ENCODE results near the gene KSR2. TPM values are rescaled to one million over a fixed set of nuclear protein-coding genes. Genes with fewer than 3 reads are reported as not detected.

KSR2 gene
- total RNA-seq (2021) (0.02 TPM in 1 of 2 replicates, not detected in the other), Bru-seq, nascent RNA (percentile 3 among the genes with signal in this experiment), BruChase-seq, experiment 1, labeled RNA remaining after a 2-hour chase (percentile 3 among the genes with signal in this experiment), BruChase-seq, experiment 2, labeled RNA remaining after a 6-hour chase (percentile 4 among the genes with signal in this experiment)
- long read RNA-seq, result 0 reads

- DNase-seq (ENCODE audit: low spot score), result peak; percentile 63
- CTCF ChIA-PET, result no interaction called here
- intact Hi-C loops (cut with micrococcal nuclease; ENCODE audit: unreplicated experiment), result no loop called here
Measured at GRCh38 chr12:117968826-117969659, at the start of gene KSR2. Gene KSR2 (minus strand): TSS chr12:117968990. CDS start chr12:117968255, 735 bp downstream.

GRCh38 chr12:118017926-118018325 is 49.1 kb upstream of the KSR2 start:
- H3K4me3 ChIP-seq (ENCODE audit: low read depth, low read length, poor library complexity, severe bottlenecking), result peak overlapping the region; percentile 93
- intact Hi-C loops (cut with micrococcal nuclease; ENCODE audit: unreplicated experiment), result no loop called here
- no peaks in the 10 kb centered on the region for H3K9me3 ChIP-seq (ENCODE audit: low read depth, low read length, poor library complexity, severe bottlenecking)
- BruUV-seq (replicated peaks), result no TSS peak
- TF ChIP-seq EZH2 (IDR thresholded peaks at IDR 0.05; ENCODE audit: borderline replicate concordance, low read depth, low read length, poor library complexity, severe bottlenecking), result no peak
- TF ChIP-seq CTCF (conservative IDR thresholded peaks at IDR 0.05; ENCODE audit: low read depth, low read length), result no peak
- H3K36me3 ChIP-seq (ENCODE audit: insufficient read depth, low read length, poor library complexity, severe bottlenecking), result peaks cover 42% of the 10 kb centered on the region
- DNase-seq (ENCODE audit: low spot score), result no peak
- H3K4me1 ChIP-seq (ENCODE audit: insufficient read depth, low read length, poor library complexity, severe bottlenecking), result peaks cover 11% of the 10 kb centered on the region
- no peak overlapping the region for H3K27ac ChIP-seq (ENCODE audit: low read depth, low read length, poor library complexity, severe bottlenecking)
- CTCF ChIA-PET, result interaction anchor here (0.6 kb wide), 1 partner anchor 16 kb away, joined by 3 read pairs; no protein-coding TSS in a partner anchor
- POLR2A ChIA-PET (ENCODE audit: low non-redundant PET), result no interaction called here
- no peaks in the 10 kb centered on the region for H3K27me3 ChIP-seq (replicated peaks; ENCODE audit: insufficient read depth, low read depth, low read length, poor library complexity)

More at GRCh38 chr12:117968826-117969659, at the start of gene KSR2:
- TF ChIP-seq EZH2 (IDR thresholded peaks at IDR 0.05; ENCODE audit: borderline replicate concordance, low read depth, low read length, poor library complexity, severe bottlenecking) (peak; percentile 82), CTCF (conservative IDR thresholded peaks at IDR 0.05; ENCODE audit: low read depth, low read length) (no peak)
- Histone ChIP-seq H3K4me1 (ENCODE audit: insufficient read depth, low read length, poor library complexity, severe bottlenecking) (no peaks in the 10 kb centered on the region), H3K9me3 (ENCODE audit: low read depth, low read length, poor library complexity, severe bottlenecking) (no peaks in the 10 kb centered on the region), H3K36me3 (ENCODE audit: insufficient read depth, low read length, poor library complexity, severe bottlenecking) (no peaks in the 10 kb centered on the region), H3K27me3 (replicated peaks; ENCODE audit: insufficient read depth, low read depth, low read length, poor library complexity) (peaks cover 66% of the 10 kb centered on the region), H3K4me3 (ENCODE audit: low read depth, low read length, poor library complexity, severe bottlenecking) (peak within 1 kb of the TSS; percentile 49), H3K27ac (ENCODE audit: low read depth, low read length, poor library complexity, severe bottlenecking) (no peak within 1 kb of the TSS)
- no TSS peak for BruUV-seq (replicated peaks)
- POLR2A ChIA-PET (ENCODE audit: low non-redundant PET), result interaction anchor here (0.7 kb wide), 1 partner anchor 769 kb away, joined by 3 read pairs; no protein-coding TSS in a partner anchor

- ChIA-PET CTCF (no interaction called here), POLR2A (ENCODE audit: low non-redundant PET) (interaction anchor here (0.6 kb wide), 1 partner anchor 249 kb away, joined by 3 read pairs; no protein-coding TSS in a partner anchor)
- peak; percentile 99 for DNase-seq (ENCODE audit: low spot score)
- Histone ChIP-seq H3K4me3 (ENCODE audit: low read depth, low read length, poor library complexity, severe bottlenecking) (peak within 1 kb of the TSS; percentile 93), H3K27ac (ENCODE audit: low read depth, low read length, poor library complexity, severe bottlenecking) (peak within 1 kb of the TSS; percentile 93), H3K4me1 (ENCODE audit: insufficient read depth, low read length, poor library complexity, severe bottlenecking) (peaks cover 11% of the 10 kb centered on the region), H3K36me3 (ENCODE audit: insufficient read depth, low read length, poor library complexity, severe bottlenecking) (peaks cover 30% of the 10 kb centered on the region), H3K9me3 (ENCODE audit: low read depth, low read length, poor library complexity, severe bottlenecking) (no peaks in the 10 kb centered on the region), H3K27me3 (replicated peaks; ENCODE audit: insufficient read depth, low read depth, low read length, poor library complexity) (no peaks in the 10 kb centered on the region)
- intact Hi-C loops (cut with micrococcal nuclease; ENCODE audit: unreplicated experiment), result no loop called here
- TF ChIP-seq EZH2 (IDR thresholded peaks at IDR 0.05; ENCODE audit: borderline replicate concordance, low read depth, low read length, poor library complexity, severe bottlenecking) (no peak), CTCF (conservative IDR thresholded peaks at IDR 0.05; ENCODE audit: low read depth, low read length) (no peak)
- BruUV-seq (replicated peaks), result no TSS peak
Measured at GRCh38 chr12:118016424-118017264, 47.9 kb upstream of the KSR2 start, which contains the start of gene RFC5. Gene RFC5 (plus strand): TSS chr12:118016703. CDS start chr12:118016828, 125 bp downstream.

Data from A673 (cell line).